Liver (tissue), 9 donors: Measurements from ENCODE around the gene RPH3AL. TPM values are rescaled to one million over a fixed set of nuclear protein-coding genes. Genes with fewer than 3 reads are reported as not detected.

Experiments used
- DNase-seq: peaks from one replicate; pipeline ENCODE4 v3.0.0-alpha.2; 2017; ENCODE audit warnings: low spot score
- H3K27ac ChIP-seq, 2 donors: one replicate each; pipeline ENCODE4 v1.7.0; 2013; ENCODE audit warnings: inconsistent platforms in 2 of 2, low read length in 2 of 2, control low read depth in 1 of 2, low read depth in 1 of 2, mild to moderate bottlenecking in 1 of 2
- H3K27me3 ChIP-seq, 4 donors: one replicate each; pipeline versions ENCODE4 v1.6.1 to v1.7.0; 2013; ENCODE audit warnings: low read length in 3 of 4, inconsistent platforms in 1 of 4, mild to moderate bottlenecking in 1 of 4, moderate library complexity in 1 of 4; ENCODE audit not compliant: control insufficient read depth in 4 of 4, insufficient read depth in 4 of 4
- H3K36me3 ChIP-seq, 4 donors: one replicate each; pipeline versions ENCODE4 v1.6.1 to v1.7.0; 2013; ENCODE audit warnings: low read length in 3 of 4, mild to moderate bottlenecking in 3 of 4, low read depth in 1 of 4, moderate library complexity in 1 of 4; ENCODE audit not compliant: control insufficient read depth in 4 of 4, insufficient read depth in 3 of 4
- H3K4me1 ChIP-seq, 4 donors: one replicate each; pipeline versions ENCODE4 v1.6.1 to v1.7.0; 2013; ENCODE audit warnings: low read length in 3 of 4, mild to moderate bottlenecking in 3 of 4, moderate library complexity in 1 of 4; ENCODE audit not compliant: control insufficient read depth in 4 of 4, insufficient read depth in 4 of 4
- H3K4me3 ChIP-seq, 3 donors: one replicate each; pipeline versions ENCODE4 v1.6.1 to v1.7.0; 2013; ENCODE audit warnings: low read length in 3 of 3, control low read depth in 1 of 3, low read depth in 1 of 3, mild to moderate bottlenecking in 1 of 3
- H3K9ac ChIP-seq, 2 donors: one replicate each; pipeline ENCODE4 v1.7.0; 2013; ENCODE audit warnings: low read length in 2 of 2, mild to moderate bottlenecking in 2 of 2, moderate library complexity in 2 of 2, control low read depth in 1 of 2, low read depth in 1 of 2
- H3K9me3 ChIP-seq, 4 donors: one replicate each; pipeline versions ENCODE4 v1.6.1 to v1.7.0; 2013; ENCODE audit warnings: low read length in 3 of 4; ENCODE audit not compliant: control insufficient read depth in 4 of 4
- EGR1 ChIP-seq, 2 donors: IDR thresholded peaks; 2 replicates each; pipeline ENCODE4 v1.6.1; 2016 to 2018; ENCODE audit warnings: antibody characterized with exemption in 2 of 2, low read depth in 2 of 2
- FOXA1 ChIP-seq: IDR thresholded peaks from 2 replicates; pipeline ENCODE4 v1.6.1; 2016; ENCODE audit warnings: antibody characterized with exemption
- FOXA2 ChIP-seq: IDR thresholded peaks from 2 replicates; pipeline ENCODE4 v1.6.1; 2016; ENCODE audit warnings: antibody characterized with exemption
- GABPA ChIP-seq, 2 donors: IDR thresholded peaks in 1 of 2; conservative IDR thresholded peaks in 1 of 2; 2 replicates each; pipeline ENCODE4 v1.6.1; 2016; ENCODE audit warnings: antibody characterized with exemption in 2 of 2, mild to moderate bottlenecking in 1 of 2, moderate library complexity in 1 of 2
- HNF4A ChIP-seq, 2 donors: conservative IDR thresholded peaks; 2 replicates each; pipeline ENCODE4 v1.6.1; 2016; ENCODE audit warnings: antibody characterized with exemption in 2 of 2, mild to moderate bottlenecking in 2 of 2
- JUND ChIP-seq, 2 donors: IDR thresholded peaks; 2 replicates each; pipeline ENCODE4 v1.6.1; 2016; ENCODE audit warnings: antibody characterized with exemption in 2 of 2
- RAD21 ChIP-seq, 2 donors: IDR thresholded peaks; 2 replicates each; pipeline ENCODE4 v1.6.1; 2016; ENCODE audit warnings: antibody characterized with exemption in 2 of 2, mild to moderate bottlenecking in 2 of 2
- RXRA ChIP-seq, 2 donors: IDR thresholded peaks; 2 replicates each; pipeline ENCODE4 v1.6.1; 2017 to 2018; ENCODE audit warnings: antibody characterized with exemption in 2 of 2, mild to moderate bottlenecking in 1 of 2
- SP1 ChIP-seq: IDR thresholded peaks from 2 replicates; pipeline ENCODE4 v1.6.1; 2018; ENCODE audit warnings: antibody characterized with exemption, mild to moderate bottlenecking
- TAF1 ChIP-seq: conservative IDR thresholded peaks from 2 replicates; pipeline ENCODE4 v1.6.1; 2016; ENCODE audit warnings: antibody characterized with exemption, mild to moderate bottlenecking
- YY1 ChIP-seq: IDR thresholded peaks from 2 replicates; pipeline ENCODE4 v1.6.1; 2016; ENCODE audit warnings: antibody characterized with exemption, mild to moderate bottlenecking
- WGBS: extraction: QIAGEN DNeasy Blood & Tissue Kit; methylation state at CpG from one replicate; pipeline ENCODE4 v1.1.7; 2013; 5-methylcytosine and 5-hydroxymethylcytosine counted together
- polyA plus RNA-seq, 2 donors: library from polyadenylated mRNA; stranded (reverse) in 1 of 2; unstranded in 1 of 2; fragments of 200-250 nt in 1 of 2; fragments of >200 nt in 1 of 2; fragmentation: Nextera tagmentation in 1 of 2; extraction: Ambion mirVana in 1 of 2; gene quantifications; one replicate each; pipeline versions ENCODE4 v1.2.1 to v1.2.3, GENCODE V29; 2013 to 2015
- total RNA-seq, 2 donors: library from RNA; depleted of rRNA; stranded (reverse); fragments of >200 nt; gene quantifications; one replicate each; pipeline ENCODE4 v1.2.3, GENCODE V29; 2014
- TF ChIP-seq, protein P1 (sequence below): fragments of 150-350 bp; IDR thresholded peaks from 2 replicates; pipeline ENCODE4 v1.5.1; 2017; ENCODE audit warnings: improper control_type of control experiment, low read depth, low read length; ENCODE audit not compliant: missing input control
- TF ChIP-seq, protein P2 (sequence below): IDR thresholded peaks from 2 replicates; pipeline ENCODE4 v1.6.1; 2016; ENCODE audit warnings: antibody characterized with exemption
- TF ChIP-seq, protein P3 (sequence below): IDR thresholded peaks from 2 replicates; pipeline ENCODE4 v1.6.1; 2016; ENCODE audit warnings: antibody characterized with exemption
- TF ChIP-seq, protein P4 (sequence below): IDR thresholded peaks from 2 replicates; pipeline ENCODE4 v1.6.1; 2016; ENCODE audit warnings: antibody characterized with exemption, mild to moderate bottlenecking
- donor health status: healthy.
- donor health status: healthy.
- donor health status: healthy.
- donor health status: healthy.
- donor health status: healthy.

RPH3AL gene
- total and polyA plus RNA-seq, 4 donors = 8.5 to 52.5 (median 13.9) TPM

DNA sequence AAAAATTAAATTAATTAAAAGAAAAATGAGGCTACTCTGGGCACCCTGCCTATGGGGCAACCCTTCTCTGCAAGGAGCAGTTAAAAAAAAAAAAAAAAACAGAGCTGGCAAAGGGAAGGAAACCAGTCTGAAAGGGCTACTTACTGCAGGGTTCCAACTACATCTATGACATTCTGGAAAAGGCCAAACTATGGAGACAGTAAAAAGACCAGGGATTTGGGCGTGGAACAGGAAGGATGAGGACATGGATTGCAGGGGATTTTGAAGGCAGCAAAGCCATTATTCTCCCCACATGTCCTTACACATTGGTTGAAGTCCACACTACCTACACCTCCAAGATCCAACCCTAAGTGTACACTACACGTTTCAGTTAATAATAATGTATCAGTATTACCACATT is 4.6 kb downstream of the RPH3AL start:
- no peak for TF ChIP-seq SP1
- TF ChIP-seq FOXA2 = no peak
- no peak for TF ChIP-seq RXRA (IDR thresholded peaks at IDR 0.05)
- TF ChIP-seq, protein P1, sequence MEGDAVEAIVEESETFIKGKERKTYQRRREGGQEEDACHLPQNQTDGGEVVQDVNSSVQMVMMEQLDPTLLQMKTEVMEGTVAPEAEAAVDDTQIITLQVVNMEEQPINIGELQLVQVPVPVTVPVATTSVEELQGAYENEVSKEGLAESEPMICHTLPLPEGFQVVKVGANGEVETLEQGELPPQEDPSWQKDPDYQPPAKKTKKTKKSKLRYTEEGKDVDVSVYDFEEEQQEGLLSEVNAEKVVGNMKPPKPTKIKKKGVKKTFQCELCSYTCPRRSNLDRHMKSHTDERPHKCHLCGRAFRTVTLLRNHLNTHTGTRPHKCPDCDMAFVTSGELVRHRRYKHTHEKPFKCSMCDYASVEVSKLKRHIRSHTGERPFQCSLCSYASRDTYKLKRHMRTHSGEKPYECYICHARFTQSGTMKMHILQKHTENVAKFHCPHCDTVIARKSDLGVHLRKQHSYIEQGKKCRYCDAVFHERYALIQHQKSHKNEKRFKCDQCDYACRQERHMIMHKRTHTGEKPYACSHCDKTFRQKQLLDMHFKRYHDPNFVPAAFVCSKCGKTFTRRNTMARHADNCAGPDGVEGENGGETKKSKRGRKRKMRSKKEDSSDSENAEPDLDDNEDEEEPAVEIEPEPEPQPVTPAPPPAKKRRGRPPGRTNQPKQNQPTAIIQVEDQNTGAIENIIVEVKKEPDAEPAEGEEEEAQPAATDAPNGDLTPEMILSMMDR = no peak
- no peak for TF ChIP-seq RAD21 (IDR thresholded peaks at IDR 0.05)
- no peak for TF ChIP-seq FOXA1
- TF ChIP-seq HNF4A (conservative IDR thresholded peaks at IDR 0.05) = no peak
- Histone ChIP-seq H3K4me1 (peaks cover 17 to 48% (median 42%) of the 10 kb centered on the region in 4 donors), H3K27me3 (no peaks in the 10 kb centered on the region), H3K9ac (peak overlapping the region in 1 of 2 donors; percentile 45), H3K36me3 (no peaks in the 10 kb centered on the region), H3K4me3 (no peak overlapping the region), H3K27ac (peak overlapping the region; percentile 74 to 96), H3K9me3 (no peaks in the 10 kb centered on the region)
- no peak for DNase-seq
- 43% methylated on average over 2 of the region's 2 CpGs for WGBS

DNA sequence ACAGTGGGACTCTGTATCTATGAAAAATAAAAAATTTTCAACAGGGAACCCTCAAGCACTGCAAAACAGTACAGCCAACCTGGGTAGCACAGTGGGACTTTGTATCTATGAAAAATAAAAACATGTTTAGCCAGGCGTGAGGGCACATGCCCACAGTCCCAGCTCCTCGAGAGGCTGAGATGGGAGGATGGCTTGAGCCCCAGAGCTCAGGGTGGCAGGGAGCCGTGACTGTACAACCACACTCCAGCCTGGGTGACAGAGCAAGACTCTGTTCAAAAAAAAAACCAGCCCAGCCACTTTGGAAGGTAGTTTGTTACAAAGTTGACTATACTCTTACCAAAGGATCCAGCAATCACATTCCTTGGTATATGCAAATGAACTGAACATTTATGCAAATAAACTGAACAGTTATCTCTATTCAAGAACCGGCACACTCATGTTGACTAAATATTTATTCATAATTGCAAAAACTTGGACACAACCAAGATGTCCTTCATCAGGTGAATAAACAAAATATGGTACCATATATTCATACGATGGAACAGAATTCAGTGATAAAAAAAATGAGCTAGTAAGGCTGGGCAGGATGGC is 5.2 kb downstream of the RPH3AL start:
- Histone ChIP-seq H3K27me3 (no peaks in the 10 kb centered on the region), H3K9me3 (no peaks in the 10 kb centered on the region), H3K27ac (peak overlapping the region in 1 of 2 donors; percentile 74), H3K36me3 (no peaks in the 10 kb centered on the region), H3K4me3 (no peak overlapping the region), H3K4me1 (peaks cover 17 to 44% (median 40%) of the 10 kb centered on the region in 4 donors), H3K9ac (no peak overlapping the region)
- no peak for DNase-seq
- TF ChIP-seq JUND (IDR thresholded peaks at IDR 0.05) (no peak), RAD21 (IDR thresholded peaks at IDR 0.05) (no peak), YY1 (no peak), GABPA (IDR thresholded peaks at IDR 0.05 in 1 of 2, conservative IDR thresholded peaks at IDR 0.05 in 1 of 2) (no peak), TAF1 (no peak), EGR1 (IDR thresholded peaks at IDR 0.05; ENCODE audit: low read depth in 2 of 2) (no peak), FOXA2 (no peak), RXRA (IDR thresholded peaks at IDR 0.05) (no peak)
- TF ChIP-seq, protein P2, sequence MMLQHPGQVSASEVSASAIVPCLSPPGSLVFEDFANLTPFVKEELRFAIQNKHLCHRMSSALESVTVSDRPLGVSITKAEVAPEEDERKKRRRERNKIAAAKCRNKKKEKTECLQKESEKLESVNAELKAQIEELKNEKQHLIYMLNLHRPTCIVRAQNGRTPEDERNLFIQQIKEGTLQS = no peak
- TF ChIP-seq, protein P3, sequence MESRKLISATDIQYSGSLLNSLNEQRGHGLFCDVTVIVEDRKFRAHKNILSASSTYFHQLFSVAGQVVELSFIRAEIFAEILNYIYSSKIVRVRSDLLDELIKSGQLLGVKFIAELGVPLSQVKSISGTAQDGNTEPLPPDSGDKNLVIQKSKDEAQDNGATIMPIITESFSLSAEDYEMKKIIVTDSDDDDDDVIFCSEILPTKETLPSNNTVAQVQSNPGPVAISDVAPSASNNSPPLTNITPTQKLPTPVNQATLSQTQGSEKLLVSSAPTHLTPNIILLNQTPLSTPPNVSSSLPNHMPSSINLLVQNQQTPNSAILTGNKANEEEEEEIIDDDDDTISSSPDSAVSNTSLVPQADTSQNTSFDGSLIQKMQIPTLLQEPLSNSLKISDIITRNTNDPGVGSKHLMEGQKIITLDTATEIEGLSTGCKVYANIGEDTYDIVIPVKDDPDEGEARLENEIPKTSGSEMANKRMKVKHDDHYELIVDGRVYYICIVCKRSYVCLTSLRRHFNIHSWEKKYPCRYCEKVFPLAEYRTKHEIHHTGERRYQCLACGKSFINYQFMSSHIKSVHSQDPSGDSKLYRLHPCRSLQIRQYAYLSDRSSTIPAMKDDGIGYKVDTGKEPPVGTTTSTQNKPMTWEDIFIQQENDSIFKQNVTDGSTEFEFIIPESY = no peak
- TF ChIP-seq, protein P4, sequence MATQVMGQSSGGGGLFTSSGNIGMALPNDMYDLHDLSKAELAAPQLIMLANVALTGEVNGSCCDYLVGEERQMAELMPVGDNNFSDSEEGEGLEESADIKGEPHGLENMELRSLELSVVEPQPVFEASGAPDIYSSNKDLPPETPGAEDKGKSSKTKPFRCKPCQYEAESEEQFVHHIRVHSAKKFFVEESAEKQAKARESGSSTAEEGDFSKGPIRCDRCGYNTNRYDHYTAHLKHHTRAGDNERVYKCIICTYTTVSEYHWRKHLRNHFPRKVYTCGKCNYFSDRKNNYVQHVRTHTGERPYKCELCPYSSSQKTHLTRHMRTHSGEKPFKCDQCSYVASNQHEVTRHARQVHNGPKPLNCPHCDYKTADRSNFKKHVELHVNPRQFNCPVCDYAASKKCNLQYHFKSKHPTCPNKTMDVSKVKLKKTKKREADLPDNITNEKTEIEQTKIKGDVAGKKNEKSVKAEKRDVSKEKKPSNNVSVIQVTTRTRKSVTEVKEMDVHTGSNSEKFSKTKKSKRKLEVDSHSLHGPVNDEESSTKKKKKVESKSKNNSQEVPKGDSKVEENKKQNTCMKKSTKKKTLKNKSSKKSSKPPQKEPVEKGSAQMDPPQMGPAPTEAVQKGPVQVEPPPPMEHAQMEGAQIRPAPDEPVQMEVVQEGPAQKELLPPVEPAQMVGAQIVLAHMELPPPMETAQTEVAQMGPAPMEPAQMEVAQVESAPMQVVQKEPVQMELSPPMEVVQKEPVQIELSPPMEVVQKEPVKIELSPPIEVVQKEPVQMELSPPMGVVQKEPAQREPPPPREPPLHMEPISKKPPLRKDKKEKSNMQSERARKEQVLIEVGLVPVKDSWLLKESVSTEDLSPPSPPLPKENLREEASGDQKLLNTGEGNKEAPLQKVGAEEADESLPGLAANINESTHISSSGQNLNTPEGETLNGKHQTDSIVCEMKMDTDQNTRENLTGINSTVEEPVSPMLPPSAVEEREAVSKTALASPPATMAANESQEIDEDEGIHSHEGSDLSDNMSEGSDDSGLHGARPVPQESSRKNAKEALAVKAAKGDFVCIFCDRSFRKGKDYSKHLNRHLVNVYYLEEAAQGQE = no peak
- 80% methylated on average over 5 of the region's 5 CpGs for WGBS
